Esophagus (tissue), 2 donors: ENCODE data around the gene FRMPD1. TPM values are rescaled to one million over a fixed set of nuclear protein-coding genes. Genes with fewer than 3 reads are reported as not detected.

Experiments used
- H3K27ac ChIP-seq, 2 donors: one replicate each; pipeline ENCODE4 v1.5.1; 2013; ENCODE audit warnings: low read depth in 2 of 2, mild to moderate bottlenecking in 2 of 2, inconsistent platforms in 1 of 2, low read length in 1 of 2, moderate library complexity in 1 of 2
- H3K27me3 ChIP-seq, 2 donors: one replicate each; pipeline ENCODE4 v1.6.1; 2013; ENCODE audit warnings: low read length in 2 of 2, control low read depth in 1 of 2, mild to moderate bottlenecking in 1 of 2; ENCODE audit not compliant: insufficient read depth in 2 of 2, control insufficient read depth in 1 of 2
- H3K36me3 ChIP-seq, 2 donors: one replicate each; pipeline ENCODE4 v1.6.1; 2013; ENCODE audit warnings: low read length in 1 of 2; ENCODE audit not compliant: control insufficient read depth in 2 of 2, insufficient read depth in 2 of 2
- H3K4me1 ChIP-seq, 2 donors: one replicate each; pipeline ENCODE4 v1.6.1; 2013; ENCODE audit warnings: low read length in 1 of 2; ENCODE audit not compliant: control insufficient read depth in 2 of 2, insufficient read depth in 2 of 2
- H3K4me3 ChIP-seq, 2 donors: one replicate each; pipeline ENCODE4 v1.5.1; 2013; ENCODE audit warnings: low read length in 2 of 2, mild to moderate bottlenecking in 2 of 2, low read depth in 1 of 2, moderate library complexity in 1 of 2
- H3K9me3 ChIP-seq, 2 donors: one replicate each; pipeline ENCODE4 v1.6.1; 2013; ENCODE audit warnings: mild to moderate bottlenecking in 2 of 2, low read depth in 1 of 2, low read length in 1 of 2, moderate library complexity in 1 of 2; ENCODE audit not compliant: control insufficient read depth in 2 of 2, insufficient read depth in 1 of 2
- WGBS, 2 donors: extraction: QIAGEN DNeasy Blood & Tissue Kit; methylation state at CpG; one replicate each; pipeline ENCODE4 v1.1.7; 2013; 5-methylcytosine and 5-hydroxymethylcytosine counted together
- polyA plus RNA-seq, 2 donors: library from polyadenylated mRNA; stranded (reverse); fragments of 200-250 nt; gene quantifications; one replicate each; pipeline ENCODE4 v1.2.3, GENCODE V29; 2013
- donor health status: healthy with polysubstance abuse.
- donor health status: Bipolar disorder and iron deficiency.

Gene FRMPD1
- polyA plus RNA-seq, 2 donors: 0.04 to 0.12 TPM

GRCh38 chr9:37625758-37626147 is 25.0 kb upstream of the FRMPD1 start:
- H3K36me3 ChIP-seq: no peaks in the 10 kb centered on the region
- H3K4me3 ChIP-seq: no peak overlapping the region
- H3K27ac ChIP-seq: no peak overlapping the region
- no peaks in the 10 kb centered on the region for H3K4me1 ChIP-seq
- no peaks in the 10 kb centered on the region for H3K9me3 ChIP-seq
- WGBS, 2 donors: 87 to 89% methylated on average over 12 of the region's 12 CpGs
- no peaks in the 10 kb centered on the region for H3K27me3 ChIP-seq

- WGBS, 2 donors: 39 to 51% methylated on average over 5 of the region's 5 CpGs
- no peaks in the 10 kb centered on the region for H3K36me3 ChIP-seq
These were observed 24.0 kb upstream of the FRMPD1 start for GRCh38 chr9:37626708-37627292.

GRCh38 chr9:37632479-37632878 is 18.3 kb upstream of the FRMPD1 start:
- no peaks in the 10 kb centered on the region for H3K36me3 ChIP-seq
- 70 to 82% methylated on average over 4 of the region's 4 CpGs for WGBS, 2 donors
- no peak overlapping the region for H3K4me3 ChIP-seq
- no peaks in the 10 kb centered on the region for H3K9me3 ChIP-seq
- H3K27ac ChIP-seq: no peak overlapping the region
- no peaks in the 10 kb centered on the region for H3K27me3 ChIP-seq
- H3K4me1 ChIP-seq: no peaks in the 10 kb centered on the region

More at GRCh38 chr9:37626708-37627292, 24.0 kb upstream of the FRMPD1 start:
- Histone ChIP-seq H3K9me3 (no peaks in the 10 kb centered on the region), H3K4me1 (no peaks in the 10 kb centered on the region), H3K27me3 (no peaks in the 10 kb centered on the region), H3K4me3 (no peak overlapping the region), H3K27ac (no peak overlapping the region)

GRCh38 chr9:37635808-37636207 is 14.9 kb upstream of the FRMPD1 start:
- Histone ChIP-seq H3K4me1 (no peaks in the 10 kb centered on the region), H3K4me3 (no peak overlapping the region), H3K27ac (no peak overlapping the region), H3K27me3 (no peaks in the 10 kb centered on the region), H3K36me3 (no peaks in the 10 kb centered on the region), H3K9me3 (no peaks in the 10 kb centered on the region)
- WGBS, 2 donors: 83 to 84% methylated on average over 16 of the region's 16 CpGs

- Histone ChIP-seq H3K4me3 (no peak overlapping the region), H3K36me3 (no peaks in the 10 kb centered on the region)
These were observed 14.0 kb upstream of the FRMPD1 start for GRCh38 chr9:37636511-37637448.

GRCh38 chr9:37639109-37639762 is 11.5 kb upstream of the FRMPD1 start:
- H3K4me3 ChIP-seq: no peak overlapping the region
- no peaks in the 10 kb centered on the region for H3K4me1 ChIP-seq
- 81 to 85% methylated on average over 4 of the region's 4 CpGs for WGBS, 2 donors
- H3K27ac ChIP-seq: no peak overlapping the region
- H3K27me3 ChIP-seq: no peaks in the 10 kb centered on the region
- H3K9me3 ChIP-seq: no peaks in the 10 kb centered on the region
- no peaks in the 10 kb centered on the region for H3K36me3 ChIP-seq

More at GRCh38 chr9:37636511-37637448, 14.0 kb upstream of the FRMPD1 start:
- 91 to 93% methylated on average over 39 of the region's 39 CpGs for WGBS, 2 donors
- Histone ChIP-seq H3K27me3 (no peaks in the 10 kb centered on the region), H3K4me1 (no peaks in the 10 kb centered on the region), H3K9me3 (no peaks in the 10 kb centered on the region), H3K27ac (no peak overlapping the region)

- Histone ChIP-seq H3K27me3 (no peaks in the 10 kb centered on the region), H3K9me3 (no peaks in the 10 kb centered on the region), H3K4me1 (no peaks in the 10 kb centered on the region), H3K27ac (no peak overlapping the region), H3K4me3 (no peak overlapping the region), H3K36me3 (no peaks in the 10 kb centered on the region)
- WGBS, 2 donors: 81 to 84% methylated on average over 3 of the region's 3 CpGs
These were observed 10.9 kb upstream of the FRMPD1 start for GRCh38 chr9:37639841-37640240.

- Histone ChIP-seq H3K27ac (no peak overlapping the region), H3K36me3 (no peaks in the 10 kb centered on the region), H3K27me3 (no peaks in the 10 kb centered on the region), H3K9me3 (no peaks in the 10 kb centered on the region), H3K4me1 (no peaks in the 10 kb centered on the region), H3K4me3 (no peak overlapping the region)
- 78 to 81% methylated on average over 3 of the region's 3 CpGs for WGBS, 2 donors
These were observed 10.5 kb upstream of the FRMPD1 start for GRCh38 chr9:37640246-37640645.

GRCh38 chr9:37641331-37641730 is 9.4 kb upstream of the FRMPD1 start:
- H3K4me3 ChIP-seq: no peak overlapping the region
- no peak overlapping the region for H3K27ac ChIP-seq
- H3K27me3 ChIP-seq: no peaks in the 10 kb centered on the region
- H3K4me1 ChIP-seq: no peaks in the 10 kb centered on the region
- no peaks in the 10 kb centered on the region for H3K9me3 ChIP-seq
- WGBS, 2 donors: 83 to 86% methylated on average over 3 of the region's 3 CpGs
- no peaks in the 10 kb centered on the region for H3K36me3 ChIP-seq
